HG03432 (cell line): ENCODE data around the gene AHCYL1.

Experiments
- ATAC-seq: cut with Tn5 transposase; IDR thresholded peaks from one replicate; pipeline ENCODE4 v1.9.1; 2021; ENCODE audit warnings: mild to moderate bottlenecking, moderate library complexity; ENCODE audit not compliant: unreplicated experiment

Gene AHCYL1

GRCh38 chr1:110034451-110035235, 50.1 kb downstream of the AHCYL1 start, which contains the start of gene STRIP1:
Gene STRIP1, plus strand, starts transcription at chr1:110034624. Its CDS starts 14 bp downstream, at chr1:110034638.
- peak; percentile 86 for ATAC-seq

- ATAC-seq = no peak
Observed at GRCh38 chr1:110035236-110035752, 50.7 kb downstream of the AHCYL1 start.

GRCh38 chr1:110038271-110038670, 53.7 kb downstream of the AHCYL1 start:
- ATAC-seq = no peak

GRCh38 chr1:110039641-110040040, 55.1 kb downstream of the AHCYL1 start:
- ATAC-seq = no peak

- ATAC-seq = no peak
Observed at GRCh38 chr1:110040548-110040947, 56.0 kb downstream of the AHCYL1 start.

GRCh38 chr1:110043016-110043415, 58.5 kb downstream of the AHCYL1 start:
- ATAC-seq = no peak

- ATAC-seq = no peak
Observed at GRCh38 chr1:110047463-110047862, 62.9 kb downstream of the AHCYL1 start.

- ATAC-seq = no peak
Observed at GRCh38 chr1:110048240-110048639, 63.7 kb downstream of the AHCYL1 start.

- ATAC-seq = no peak
Observed at GRCh38 chr1:110048923-110049601, 64.5 kb downstream of the AHCYL1 start.

- ATAC-seq = no peak
Observed at GRCh38 chr1:110049801-110050601, 65.4 kb downstream of the AHCYL1 start.

GRCh38 chr1:110050602-110051261, 66.2 kb downstream of the AHCYL1 start:
- ATAC-seq = no peak

- no peak for ATAC-seq
Observed at GRCh38 chr1:110051262-110051648, 66.7 kb downstream of the AHCYL1 start.

- no peak for ATAC-seq
Observed at GRCh38 chr1:110053552-110054428, 69.2 kb downstream of the AHCYL1 start.

GRCh38 chr1:110055493-110056284, 71.1 kb downstream of the AHCYL1 start:
- ATAC-seq = no peak

- ATAC-seq = no peak
Observed at GRCh38 chr1:110056285-110056683, 71.7 kb downstream of the AHCYL1 start.

- no peak for ATAC-seq
Observed at GRCh38 chr1:110056776-110057175, 72.2 kb downstream of the AHCYL1 start.

GRCh38 chr1:110057963-110058518, 73.5 kb downstream of the AHCYL1 start:
- ATAC-seq = no peak

GRCh38 chr1:110058591-110058990, 74.0 kb downstream of the AHCYL1 start:
- ATAC-seq = no peak
